Activated CD4-positive, alpha-beta T cell treated with anti-CD3 and anti-CD28 coated beads, Interleukin-2, amount 50 U/mL, for 1 hour (primary cell): Measurements from ENCODE around the gene SNX25.
"Not testable (repeated sequence)": the region's sequence is repeated elsewhere in the genome, so short reads cannot be mapped to it uniquely, and the experiment has no call there.

Experiments
- DNase-seq: peaks from one replicate; pipeline ENCODE4 v3.0.0-alpha.2; 2020

Gene SNX25

DNA sequence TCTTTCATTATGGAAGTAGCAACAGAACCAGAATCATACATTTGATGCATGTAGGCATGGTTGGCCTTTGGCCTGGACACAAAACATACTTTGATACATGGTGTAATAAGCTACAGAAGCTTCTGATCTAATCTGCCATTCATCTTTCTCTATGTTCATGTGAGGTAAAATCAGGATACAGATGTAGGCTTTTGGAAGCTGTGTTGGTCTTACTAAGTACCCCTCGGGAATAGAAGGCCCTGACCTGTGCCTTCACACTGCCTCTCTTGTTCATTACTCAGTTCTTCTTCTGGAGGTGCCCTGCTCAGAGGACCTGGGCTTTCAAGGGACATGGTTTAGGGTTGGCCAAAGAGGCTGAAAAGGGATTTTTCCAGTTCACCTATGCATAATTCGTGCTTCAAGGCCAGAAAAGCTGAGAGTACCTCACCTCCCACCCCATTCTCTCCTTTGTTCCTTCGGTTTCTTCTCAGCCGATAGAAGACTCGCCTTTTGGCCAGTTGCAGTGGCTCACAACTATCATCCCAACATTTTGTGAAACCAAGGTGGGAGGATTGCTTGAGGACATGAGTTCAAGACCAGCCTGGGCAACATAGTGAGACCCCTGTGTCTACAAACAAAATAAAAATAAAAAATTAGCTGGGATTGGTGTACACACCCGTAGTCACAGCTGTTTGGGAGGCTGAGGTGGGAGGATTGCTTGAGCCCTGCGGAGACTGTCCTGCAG lies 25.9 kb downstream of the SNX25 start:
- no peak for DNase-seq

- DNase-seq = no peak
These were observed 26.6 kb downstream of the SNX25 start for GRCh38 chr4:185235843-185236503.

GRCh38 chr4:185237175-185237574 lies 27.8 kb downstream of the SNX25 start:
- DNase-seq = no peak

DNA sequence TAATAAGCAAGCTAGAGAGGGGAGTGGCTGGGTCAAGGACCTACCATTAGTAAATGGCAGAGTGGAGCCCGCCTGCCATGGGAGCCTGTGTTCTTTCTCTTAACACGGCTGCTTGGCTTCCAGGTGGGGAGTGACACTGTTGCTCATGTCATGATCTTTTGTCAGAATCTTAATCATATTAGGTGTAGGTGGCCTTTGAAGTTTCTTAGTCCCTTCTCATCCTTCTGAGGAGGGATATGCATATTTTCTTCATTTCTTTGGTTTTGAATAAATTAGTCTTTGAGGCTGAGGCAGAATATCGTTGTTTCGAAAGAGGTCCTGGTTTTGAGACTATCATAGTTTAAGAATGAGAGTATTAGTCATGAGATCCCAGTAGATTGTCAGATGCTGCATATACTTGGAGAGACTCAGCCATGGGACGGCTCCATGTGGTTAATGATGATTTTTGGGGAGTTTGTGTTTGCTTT lies 28.9 kb downstream of the SNX25 start:
- no peak for DNase-seq

DNA sequence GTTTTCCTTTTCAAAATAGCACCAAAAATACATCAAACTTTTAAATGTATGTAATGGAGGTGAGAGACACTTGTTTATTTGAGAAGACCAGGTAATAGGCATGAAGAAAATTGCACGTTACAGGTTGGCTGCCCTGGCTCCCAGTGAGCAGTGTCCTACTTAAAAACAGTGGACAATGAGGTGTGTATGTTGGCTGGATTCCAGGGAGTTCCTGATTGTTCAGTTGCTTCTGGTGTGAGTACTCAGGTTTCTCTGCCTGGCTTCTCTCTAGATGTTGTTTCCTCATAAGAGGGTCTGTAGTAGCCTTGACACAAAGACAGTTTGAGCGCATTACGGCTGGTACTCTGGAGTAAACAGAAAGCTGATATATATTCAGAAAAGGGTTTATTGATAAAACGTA lies 29.4 kb downstream of the SNX25 start:
- no peak for DNase-seq

DNA sequence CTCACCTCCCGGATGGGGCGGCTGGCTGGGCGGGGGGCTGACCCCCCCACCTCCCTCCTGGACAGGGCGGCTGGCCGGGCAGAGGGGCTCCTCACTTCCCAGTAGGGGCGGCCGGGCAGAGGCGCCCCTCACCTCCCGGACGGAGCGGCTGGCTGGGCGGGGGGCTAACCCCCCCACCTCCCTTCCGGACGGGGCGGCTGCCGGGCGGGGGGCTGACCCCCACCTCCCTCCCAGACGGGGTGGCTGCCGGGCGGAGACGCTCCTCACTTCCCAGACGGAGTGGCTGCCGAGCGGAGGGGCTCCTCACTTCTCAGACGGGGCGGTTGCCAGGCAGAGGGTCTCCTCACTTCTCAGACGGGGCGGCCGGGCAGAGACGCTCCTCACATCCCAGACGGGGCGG lies 31.1 kb downstream of the SNX25 start:
- not testable (repeated sequence) for DNase-seq

GRCh38 chr4:185242749-185243533 lies 33.5 kb downstream of the SNX25 start:
- no peak for DNase-seq

- no peak for DNase-seq
These were observed 34.5 kb downstream of the SNX25 start for GRCh38 chr4:185243879-185244278.

DNA sequence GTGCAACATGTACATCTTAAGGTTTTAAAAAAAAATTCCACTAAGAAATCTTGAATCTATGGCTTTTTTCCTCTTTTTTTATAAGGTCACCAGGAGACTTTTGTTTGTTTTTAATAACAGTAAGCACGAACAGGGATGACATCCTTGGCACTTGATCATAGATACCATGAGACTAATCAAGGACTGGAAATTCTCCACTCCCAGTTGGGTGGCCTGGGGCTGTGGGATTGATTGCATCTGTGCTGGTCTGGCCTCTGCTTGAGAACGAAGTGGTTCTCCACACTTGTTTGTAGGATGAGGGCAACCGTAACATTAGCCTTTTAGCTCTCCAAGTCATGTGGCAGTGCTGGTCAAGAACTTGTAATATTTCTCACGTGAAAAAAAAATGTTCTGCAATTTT lies 35.4 kb downstream of the SNX25 start:
- no peak for DNase-seq

DNA sequence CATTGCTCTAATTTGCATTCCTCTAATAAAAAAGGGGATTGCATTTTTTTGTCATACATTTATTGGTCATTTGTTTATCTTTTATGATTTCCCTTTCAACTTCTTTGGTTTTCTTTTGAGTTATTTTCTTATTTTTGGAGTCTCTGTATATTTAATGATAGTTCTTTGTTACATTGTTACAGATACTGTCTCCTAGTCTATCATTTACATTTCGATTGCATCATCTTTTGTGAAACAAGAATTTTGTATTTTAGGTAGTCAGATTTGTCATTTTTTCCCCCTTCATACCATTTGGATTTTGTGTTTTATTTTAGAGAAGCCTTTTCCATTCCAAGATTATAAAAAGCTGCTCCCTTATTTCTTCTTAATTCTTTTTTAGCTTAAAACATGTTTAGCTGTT lies 37.1 kb downstream of the SNX25 start:
- DNase-seq = no peak

DNA sequence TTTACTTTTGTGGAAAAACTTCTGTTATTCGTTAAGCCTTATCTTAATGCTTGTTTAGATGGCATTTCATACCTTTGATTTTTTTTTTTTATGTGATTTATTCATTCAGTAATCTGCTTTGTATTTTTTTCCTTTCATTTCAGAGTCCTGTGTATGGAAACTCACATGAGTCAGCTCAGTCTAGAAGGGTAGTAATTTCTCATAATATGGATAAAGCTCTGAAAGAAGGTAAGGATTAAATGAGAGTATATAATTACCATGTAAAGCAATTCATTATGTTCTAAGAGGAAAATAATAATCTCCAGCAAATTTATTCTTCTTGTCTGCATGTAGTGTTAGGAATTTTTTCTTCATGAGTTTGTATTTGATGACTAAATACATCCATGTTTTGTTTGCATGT lies 37.8 kb downstream of the SNX25 start:
- no peak for DNase-seq

- no peak for DNase-seq
These were observed 39.1 kb downstream of the SNX25 start for GRCh38 chr4:185248393-185249039.

GRCh38 chr4:185249105-185249504 lies 39.7 kb downstream of the SNX25 start:
- DNase-seq = no peak

- DNase-seq = no peak
These were observed 45.0 kb downstream of the SNX25 start for GRCh38 chr4:185254434-185254833.

DNA sequence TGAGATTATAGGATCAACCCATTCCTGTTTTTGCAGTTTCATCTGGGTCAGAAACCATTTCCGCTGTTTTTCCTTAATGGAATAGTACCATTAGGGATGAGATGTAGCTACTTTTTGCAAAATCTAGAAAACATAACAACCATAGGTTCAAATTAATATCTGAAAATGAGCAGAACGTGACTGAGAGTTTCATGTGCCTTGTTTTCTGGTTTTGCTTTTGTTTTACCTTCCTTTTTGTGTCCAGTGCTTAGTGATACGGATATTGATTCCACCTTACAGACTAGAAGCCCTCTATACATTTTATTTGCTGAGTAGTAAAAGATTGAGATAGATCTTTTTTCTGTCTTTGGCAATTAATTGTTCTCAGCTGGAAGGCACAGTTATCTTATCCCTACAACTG lies 46.5 kb downstream of the SNX25 start:
- DNase-seq = no peak

DNA sequence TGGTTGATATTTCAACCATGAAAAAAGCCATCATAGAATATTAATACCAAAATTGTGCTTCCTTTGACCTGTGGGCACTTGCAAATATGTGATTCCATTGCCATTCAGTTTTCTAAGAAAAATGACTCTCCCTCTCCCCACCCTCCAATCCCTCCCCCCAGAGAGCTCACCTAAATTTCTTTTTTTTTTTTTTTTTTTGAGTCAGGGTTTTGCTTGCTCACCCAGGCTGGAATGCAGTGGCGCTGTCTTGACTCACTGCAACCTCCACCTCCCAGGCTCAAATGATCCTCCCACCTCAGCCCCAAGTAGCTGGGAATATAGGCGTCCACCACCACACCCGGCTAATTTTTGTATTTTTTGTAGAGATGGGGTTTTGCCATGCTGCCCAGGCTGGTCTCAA lies 47.0 kb downstream of the SNX25 start:
- DNase-seq = no peak

DNA sequence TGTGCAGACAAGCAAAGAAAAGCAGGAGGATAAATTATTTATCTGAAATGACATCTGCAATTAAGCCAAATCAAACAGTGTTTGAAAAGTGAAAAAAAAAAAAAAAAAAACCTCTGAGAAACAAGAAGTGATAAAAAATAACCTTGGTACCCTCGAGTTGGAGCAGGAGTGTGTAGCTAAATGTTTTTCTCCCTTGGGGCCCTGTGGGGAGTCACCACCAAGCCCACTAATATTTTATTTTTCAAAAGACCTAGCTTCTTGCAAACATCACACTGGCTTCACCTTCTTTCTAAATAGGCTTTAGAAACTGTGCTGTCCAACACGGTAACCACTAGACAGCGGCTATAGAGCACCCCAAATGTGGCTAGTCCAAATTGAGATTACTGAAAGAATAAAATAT lies 47.7 kb downstream of the SNX25 start:
- DNase-seq = no peak

- no peak for DNase-seq
These were observed 48.3 kb downstream of the SNX25 start for GRCh38 chr4:185257694-185258093.

DNA sequence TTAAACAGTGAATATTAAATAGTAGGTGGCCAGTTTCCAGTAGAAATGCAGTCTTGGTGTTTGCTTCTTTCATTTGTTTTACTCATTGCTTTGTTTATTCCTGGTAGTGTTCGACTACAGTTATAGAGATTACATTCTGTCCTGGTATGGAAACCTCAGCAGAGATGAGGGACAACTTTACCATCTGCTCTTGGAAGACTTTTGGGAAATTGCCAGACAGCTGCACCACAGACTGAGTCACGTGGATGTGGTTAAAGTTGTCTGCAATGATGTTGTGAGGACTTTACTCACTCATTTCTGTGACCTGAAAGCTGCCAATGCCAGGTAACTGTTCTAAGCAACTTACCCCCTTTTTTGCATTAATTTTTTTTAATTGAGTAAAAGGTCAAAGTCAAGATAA lies 49.3 kb downstream of the SNX25 start:
- not testable (repeated sequence) for DNase-seq

- no peak for DNase-seq
These were observed 50.3 kb downstream of the SNX25 start for GRCh38 chr4:185259719-185260118.

GRCh38 chr4:185261946-185262345 lies 52.5 kb downstream of the SNX25 start:
- DNase-seq = no peak

GRCh38 chr4:185263419-185263818 lies 54.0 kb downstream of the SNX25 start:
- no peak for DNase-seq

DNA sequence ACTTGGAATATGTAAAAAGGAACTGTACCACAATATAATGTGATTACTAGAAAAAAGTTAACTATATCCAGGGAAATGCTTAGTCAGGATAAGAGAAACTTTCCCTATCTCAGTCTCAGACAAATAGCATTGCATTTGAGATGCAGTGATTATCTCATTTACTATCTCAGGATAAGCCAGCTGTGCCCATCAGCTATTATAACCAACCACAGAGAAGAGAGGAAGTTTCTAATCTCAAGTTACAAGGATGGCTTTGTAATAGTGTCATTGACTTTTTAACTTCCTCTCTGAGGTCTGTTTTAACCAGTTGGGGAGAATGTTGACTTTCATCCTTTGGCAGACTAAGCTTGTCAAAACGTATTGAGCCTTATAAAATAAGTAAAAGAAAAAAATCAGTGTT lies 56.5 kb downstream of the SNX25 start:
- DNase-seq = no peak
